Astrocyte (in vitro differentiated cells and primary cell): Measurements from ENCODE around the gene NFS1. TPM values are rescaled to one million over a fixed set of nuclear protein-coding genes. Genes with fewer than 3 reads are reported as not detected.

Experiments
- DNase-seq: peaks from one replicate; pipeline ENCODE4 v3.0.0-alpha.2; 2010; ENCODE audit warnings: low read depth
- FAIRE-seq: peaks from 2 replicates; lab custom pipeline; 2011; peaks lifted over from hg19 to GRCh38; lab: Jason Lieb, UNC
- H2AFZ ChIP-seq: 2 replicates; pipeline ENCODE4 v1.6.0; 2012; ENCODE audit warnings: low read depth, low read length, inconsistent platforms
- H3K27ac ChIP-seq: 2 replicates; pipeline ENCODE4 v1.5.1; 2011; ENCODE audit warnings: low read depth, low read length, inconsistent platforms
- H3K27me3 ChIP-seq: 2 replicates; pipeline ENCODE4 v1.6.0; 2011; ENCODE audit warnings: low read length, inconsistent platforms; ENCODE audit not compliant: insufficient read depth
- H3K36me3 ChIP-seq: 2 replicates; pipeline ENCODE4 v1.5.1; 2011; ENCODE audit warnings: low read length, inconsistent platforms; ENCODE audit not compliant: insufficient read depth
- H3K4me1 ChIP-seq: 2 replicates; pipeline ENCODE4 v1.5.1; 2011; ENCODE audit warnings: low read length, inconsistent platforms; ENCODE audit not compliant: insufficient read depth
- H3K4me2 ChIP-seq: 2 replicates; pipeline ENCODE4 v1.6.0; 2012; ENCODE audit warnings: low read length, inconsistent platforms
- H3K4me3 ChIP-seq: 2 replicates; pipeline ENCODE4 v1.5.1; 2011; ENCODE audit warnings: low read depth, mild to moderate bottlenecking, low read length, inconsistent platforms; ENCODE audit not compliant: insufficient read depth
- H3K79me2 ChIP-seq: 2 replicates; pipeline ENCODE4 v1.6.0; 2012; ENCODE audit warnings: mild to moderate bottlenecking, low read length, inconsistent platforms; ENCODE audit not compliant: insufficient read depth
- H3K9ac ChIP-seq: 2 replicates; pipeline ENCODE4 v1.6.0; 2012; ENCODE audit warnings: mild to moderate bottlenecking, low read length, inconsistent platforms
- H3K9me3 ChIP-seq: 2 replicates; pipeline ENCODE4 v1.5.1; 2012; ENCODE audit warnings: low read depth, mild to moderate bottlenecking, low read length, inconsistent platforms; ENCODE audit not compliant: insufficient read depth
- H4K20me1 ChIP-seq: 2 replicates; pipeline ENCODE4 v1.6.0; 2012; ENCODE audit warnings: low read length, inconsistent platforms; ENCODE audit not compliant: insufficient read depth
- H3K27ac Mint-ChIP-seq: one replicate; pipeline ENCODE4 v1.8.0; 2021; ENCODE audit warnings: mild to moderate bottlenecking, mixed read lengths; ENCODE audit not compliant: unreplicated experiment
- H3K27me3 Mint-ChIP-seq: one replicate; pipeline ENCODE4 v1.8.0; 2021; ENCODE audit warnings: low read depth, mixed read lengths; ENCODE audit not compliant: unreplicated experiment
- H3K36me3 Mint-ChIP-seq: one replicate; pipeline ENCODE4 v1.8.0; 2021; ENCODE audit warnings: low read depth, mixed read lengths; ENCODE audit not compliant: unreplicated experiment
- H3K4me1 Mint-ChIP-seq: one replicate; pipeline ENCODE4 v1.8.0; 2021; ENCODE audit warnings: low read depth, mixed read lengths; ENCODE audit not compliant: unreplicated experiment
- H3K4me3 Mint-ChIP-seq: one replicate; pipeline ENCODE4 v1.8.0; 2021; ENCODE audit warnings: mild to moderate bottlenecking, moderate library complexity, mixed read lengths; ENCODE audit not compliant: unreplicated experiment
- H3K9me3 Mint-ChIP-seq: one replicate; pipeline ENCODE4 v1.8.0; 2021; ENCODE audit warnings: mild to moderate bottlenecking, mixed read lengths; ENCODE audit not compliant: unreplicated experiment
- CTCF ChIP-seq: IDR thresholded peaks from 2 replicates; pipeline ENCODE4 v1.5.1; 2011; ENCODE audit warnings: low read depth, mild to moderate bottlenecking, inconsistent platforms, low read length, moderate library complexity; ENCODE audit not compliant: insufficient read depth
- EZH2 ChIP-seq: IDR thresholded peaks from 2 replicates; pipeline ENCODE4 v1.6.1; 2012; ENCODE audit warnings: mild to moderate bottlenecking, low read length, inconsistent platforms; ENCODE audit not compliant: insufficient read depth
- total RNA-seq: library from RNA; stranded (reverse); gene quantifications from 2 replicates; pipeline ENCODE4 v1.2.1, GENCODE V29; 2021

The NFS1 gene
- total RNA-seq, 1 donor from 2014 or later, result 30.3 TPM

- Mint-ChIP-seq H3K4me3 (no peak overlapping the region), H3K27me3 (no peaks in the 10 kb centered on the region), H3K9me3 (no peaks in the 10 kb centered on the region), H3K36me3 (peaks cover 2% of the 10 kb centered on the region), H3K4me1 (peaks cover 7% of the 10 kb centered on the region), H3K27ac (no peak overlapping the region)
- DNase-seq, result no peak
- Histone ChIP-seq H3K4me1 (no peaks in the 10 kb centered on the region), H2AFZ (no peak overlapping the region), H4K20me1 (peaks cover 94% of the 10 kb centered on the region), H3K9me3 (no peaks in the 10 kb centered on the region), H3K36me3 (peaks cover 10% of the 10 kb centered on the region), H3K27ac (no peak overlapping the region), H3K4me3 (no peak overlapping the region), H3K79me2 (peaks cover 97% of the 10 kb centered on the region), H3K4me2 (no peak overlapping the region), H3K9ac (no peak overlapping the region), H3K27me3 (no peaks in the 10 kb centered on the region)
- TF ChIP-seq EZH2 (no peak), CTCF (no peak)
- FAIRE-seq, result no peak
Measured at GRCh38 chr20:35648836-35649235, 50.3 kb downstream of the NFS1 start.

GRCh38 chr20:35644806-35645205 lies 54.3 kb downstream of the NFS1 start:
- Histone ChIP-seq H3K4me1 (no peaks in the 10 kb centered on the region), H3K36me3 (no peaks in the 10 kb centered on the region), H2AFZ (no peak overlapping the region), H3K9ac (no peak overlapping the region), H4K20me1 (peaks cover 93% of the 10 kb centered on the region), H3K4me3 (no peak overlapping the region), H3K9me3 (no peaks in the 10 kb centered on the region), H3K79me2 (peaks cover 97% of the 10 kb centered on the region), H3K4me2 (no peak overlapping the region), H3K27me3 (no peaks in the 10 kb centered on the region), H3K27ac (no peak overlapping the region)
- H3K36me3 Mint-ChIP-seq, result peaks cover 9% of the 10 kb centered on the region
- no peak overlapping the region for H3K27ac Mint-ChIP-seq
- no peak for TF ChIP-seq CTCF
- TF ChIP-seq EZH2, result no peak
- H3K4me3 Mint-ChIP-seq, result no peak overlapping the region
- no peaks in the 10 kb centered on the region for H3K9me3 Mint-ChIP-seq
- no peaks in the 10 kb centered on the region for H3K27me3 Mint-ChIP-seq
- FAIRE-seq, result no peak
- DNase-seq, result no peak
- peaks cover 7% of the 10 kb centered on the region for H3K4me1 Mint-ChIP-seq

GRCh38 chr20:35643045-35643444 lies 56.1 kb downstream of the NFS1 start:
- Mint-ChIP-seq H3K9me3 (no peaks in the 10 kb centered on the region), H3K36me3 (peaks cover 9% of the 10 kb centered on the region), H3K27ac (peak overlapping the region; percentile 42), H3K27me3 (no peaks in the 10 kb centered on the region), H3K4me1 (peaks cover 7% of the 10 kb centered on the region), H3K4me3 (no peak overlapping the region)
- no peaks in the 10 kb centered on the region for H3K27me3 ChIP-seq
- no peak overlapping the region for H3K9ac ChIP-seq
- no peak overlapping the region for H3K27ac ChIP-seq
- H3K79me2 ChIP-seq, result peaks cover 97% of the 10 kb centered on the region
- H3K36me3 ChIP-seq, result no peaks in the 10 kb centered on the region
- FAIRE-seq, result no peak
- no peak overlapping the region for H3K4me3 ChIP-seq
- peaks cover 93% of the 10 kb centered on the region for H4K20me1 ChIP-seq
- H3K4me1 ChIP-seq, result no peaks in the 10 kb centered on the region
- H3K9me3 ChIP-seq, result no peaks in the 10 kb centered on the region
- H3K4me2 ChIP-seq, result no peak overlapping the region
- TF ChIP-seq EZH2 (no peak), CTCF (no peak)
- no peak for DNase-seq
- H2AFZ ChIP-seq, result no peak overlapping the region
